GM19372 (cell line): ENCODE results near the gene CUL3.
"Not testable (repeated sequence)": the region's sequence is repeated elsewhere in the genome, so short reads cannot be mapped to it uniquely, and the experiment has no call there.

Source experiments
- ATAC-seq: cut with Tn5 transposase; IDR thresholded peaks from one replicate; pipeline ENCODE4 v1.9.1; 2021; ENCODE audit warnings: mild to moderate bottlenecking, low read depth, moderate library complexity; ENCODE audit not compliant: unreplicated experiment

The CUL3 gene

GRCh38 chr2:224583033-224583432, 2.1 kb downstream of the CUL3 start:
- ATAC-seq, result not testable (repeated sequence)

DNA sequence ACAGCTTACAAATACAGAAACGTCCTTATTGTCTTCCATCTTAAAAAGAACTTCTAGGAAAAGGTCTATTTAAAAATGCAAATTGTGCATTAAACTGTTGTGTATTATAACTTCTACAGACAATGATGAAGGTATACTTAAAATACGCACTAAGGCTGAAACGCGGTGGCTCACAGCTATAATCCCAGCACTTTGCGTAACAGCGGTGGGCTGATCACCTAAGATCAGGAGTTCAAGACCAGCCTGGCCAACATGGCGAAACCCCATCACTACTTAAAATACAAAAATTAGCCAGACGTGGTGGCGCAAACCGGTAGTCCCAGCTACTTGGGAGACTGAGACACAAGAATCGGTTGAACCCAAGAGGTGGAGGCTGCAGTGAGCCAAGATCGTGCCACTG, 4.9 kb downstream of the CUL3 start:
- ATAC-seq, result no peak

- no peak for ATAC-seq
Observed at GRCh38 chr2:224579411-224579810, 5.8 kb downstream of the CUL3 start.

DNA sequence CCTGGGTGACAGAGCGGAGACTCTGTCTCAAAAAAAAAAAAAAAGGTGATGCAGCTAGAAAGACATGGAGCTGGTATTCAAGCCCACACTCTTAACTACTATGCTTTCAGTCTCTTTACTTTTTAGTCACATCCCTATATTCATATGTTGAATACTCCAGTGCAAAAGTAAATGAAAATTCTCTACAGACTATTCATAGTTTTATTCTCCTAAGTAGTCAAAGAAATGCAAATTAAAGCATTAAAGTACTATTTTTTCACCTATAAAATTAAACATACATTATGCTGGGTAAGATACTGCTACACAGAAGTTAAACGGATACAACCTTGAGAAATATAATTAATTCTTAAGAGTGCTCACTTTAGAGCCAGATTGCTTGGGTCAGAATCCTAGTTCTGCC, 7.6 kb downstream of the CUL3 start:
- ATAC-seq, result no peak

DNA sequence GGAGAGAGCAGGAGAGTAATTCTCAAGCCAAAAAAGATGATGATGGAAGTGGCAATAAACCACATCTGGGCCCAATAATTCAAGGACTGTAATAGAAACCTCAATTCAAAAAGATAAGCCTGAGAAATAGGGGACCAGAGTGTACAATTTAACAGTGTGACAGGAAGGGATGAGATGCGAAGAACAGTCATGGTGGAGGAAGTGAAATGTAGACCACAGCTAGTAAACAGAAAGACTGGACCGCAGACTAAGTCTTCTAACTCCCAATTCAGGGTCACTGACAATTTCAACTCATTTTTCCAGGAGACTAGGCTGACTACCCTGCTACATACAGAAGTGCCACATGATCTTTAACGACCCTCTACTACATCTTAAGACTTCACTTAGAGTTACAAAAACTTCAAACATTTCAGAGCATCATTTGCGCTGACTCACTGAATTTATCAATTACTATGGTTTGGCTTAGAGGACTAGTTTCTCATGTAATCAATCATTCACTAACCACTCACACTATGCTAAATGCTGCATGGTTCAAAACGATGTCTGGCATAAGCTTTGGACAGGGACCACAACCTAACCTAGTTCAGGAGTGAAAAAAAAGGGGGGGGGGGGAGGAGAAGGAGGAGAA, 9.0 kb downstream of the CUL3 start:
- ATAC-seq, result peak; percentile 80

DNA sequence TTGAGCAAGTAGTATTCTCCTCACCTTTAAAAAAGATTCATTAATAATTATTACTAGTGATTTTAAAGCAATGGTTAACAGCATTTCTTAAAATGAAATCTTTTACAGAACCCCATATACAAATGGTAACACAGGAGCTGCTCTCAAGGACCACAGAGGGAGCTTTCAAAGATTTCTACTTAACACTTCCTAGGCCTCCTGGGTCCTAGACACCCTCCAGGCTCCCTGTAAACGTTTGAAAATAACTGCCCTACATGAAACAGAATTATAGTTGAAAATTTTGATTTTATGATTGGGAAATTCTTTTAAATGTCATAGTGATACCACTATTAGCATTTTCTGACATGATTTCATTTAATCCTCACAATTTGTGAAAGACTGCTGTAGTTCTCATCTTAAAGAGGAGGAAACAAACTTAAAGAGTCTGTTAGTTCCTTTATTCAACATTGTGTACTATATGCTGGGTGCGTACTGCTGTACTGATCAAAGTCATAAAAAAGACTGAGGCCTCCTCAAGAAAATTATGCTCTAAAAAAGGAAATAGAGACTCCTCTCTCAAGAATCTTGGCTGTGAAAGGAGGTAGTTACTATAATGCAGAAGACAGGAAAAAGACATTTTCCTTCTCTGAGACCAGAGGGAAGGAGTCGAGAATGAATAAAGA, 10.6 kb downstream of the CUL3 start:
- no peak for ATAC-seq

GRCh38 chr2:224573724-224574123, 11.4 kb downstream of the CUL3 start:
- no peak for ATAC-seq

DNA sequence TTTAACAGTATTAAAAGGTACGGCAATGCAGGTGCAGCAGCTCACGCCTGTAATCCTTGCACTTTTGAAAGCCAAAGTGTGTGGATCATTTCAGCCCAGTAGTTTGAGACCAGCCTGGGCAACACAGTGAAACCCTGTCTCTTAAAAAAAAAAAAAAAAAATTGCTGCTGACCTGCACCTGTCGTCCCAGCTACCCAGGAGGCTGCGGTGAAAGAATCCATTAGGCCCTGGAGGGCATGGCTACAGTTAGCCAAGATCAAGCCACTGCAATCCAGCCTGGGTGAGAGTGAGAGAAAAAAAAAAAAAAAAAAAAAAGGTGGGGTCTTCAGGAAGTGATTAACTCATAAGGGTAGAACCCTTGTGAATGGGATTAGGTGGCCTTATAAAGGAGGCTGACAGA, 12.8 kb downstream of the CUL3 start:
- ATAC-seq, result no peak

DNA sequence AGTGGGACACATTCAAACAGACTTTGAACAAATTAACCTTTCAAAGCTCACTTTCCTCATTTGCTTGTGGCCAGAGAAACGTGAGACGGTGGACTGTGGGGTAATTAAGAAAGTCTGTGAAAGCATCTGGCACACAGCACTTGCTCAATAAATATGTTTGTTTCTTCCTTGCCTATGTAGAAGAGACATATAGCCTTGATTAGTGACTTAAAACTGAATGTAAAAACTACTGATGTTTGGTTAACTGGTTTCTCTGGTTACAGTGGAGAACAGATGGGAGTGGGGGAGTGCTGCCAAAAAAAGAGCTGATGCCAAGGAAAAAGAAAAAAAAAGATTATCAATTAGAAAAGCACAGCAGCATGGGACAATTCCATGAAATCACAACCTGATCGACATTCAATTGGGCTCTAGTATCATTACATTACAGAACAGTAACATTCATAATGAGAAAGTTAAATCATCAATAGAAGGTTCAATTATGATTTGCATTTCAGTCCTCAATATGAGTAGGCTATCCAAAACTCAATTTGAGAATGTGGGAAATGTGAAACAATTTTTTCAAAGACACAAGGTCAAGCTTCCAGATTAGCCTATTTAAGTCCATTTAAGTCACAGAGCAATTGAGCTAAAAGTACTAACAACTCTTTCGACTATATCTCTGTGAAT, 14.7 kb downstream of the CUL3 start:
- no peak for ATAC-seq

DNA sequence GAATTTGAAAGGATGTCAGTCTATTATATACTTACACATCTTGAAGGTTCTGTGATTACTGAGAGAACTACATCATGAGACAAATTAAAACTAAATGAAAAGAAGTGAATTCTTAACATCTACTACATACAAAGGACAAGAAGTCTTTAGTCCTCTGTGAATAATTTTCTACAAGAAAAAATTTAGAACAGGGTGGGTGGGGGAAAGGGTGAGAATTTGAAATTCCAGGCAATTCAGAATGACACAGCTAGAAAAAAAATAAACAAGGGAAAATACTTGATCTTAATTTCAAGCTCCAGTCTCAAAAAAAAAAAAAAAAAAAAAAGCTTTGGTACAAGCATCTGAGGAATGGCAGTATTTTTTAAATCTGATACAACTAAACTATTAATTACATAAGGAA, 15.5 kb downstream of the CUL3 start:
- no peak for ATAC-seq

GRCh38 chr2:224565452-224566035, 19.6 kb downstream of the CUL3 start:
- no peak for ATAC-seq

- no peak for ATAC-seq
Observed at GRCh38 chr2:224563537-224563936, 21.6 kb downstream of the CUL3 start.

DNA sequence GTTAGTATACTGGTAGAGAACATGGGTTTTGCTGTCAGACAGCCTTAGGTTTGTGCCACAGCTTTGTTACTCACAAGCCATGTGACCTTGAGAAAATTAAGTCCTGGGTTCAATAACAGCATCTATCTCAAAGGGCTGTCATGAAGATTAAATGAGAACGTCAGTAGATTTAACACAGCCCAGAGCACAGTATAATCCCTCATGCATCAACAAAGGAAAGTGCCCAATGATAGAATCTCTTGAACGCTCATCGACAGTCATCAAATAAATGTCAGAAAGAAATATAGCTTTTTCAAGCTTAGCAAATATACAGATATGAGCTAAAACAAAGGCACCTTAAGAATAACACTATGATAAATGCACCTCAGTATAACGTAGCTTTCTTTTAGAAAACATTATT, 22.3 kb downstream of the CUL3 start:
- no peak for ATAC-seq

- ATAC-seq, result no peak
Observed at GRCh38 chr2:224561234-224562005, 23.7 kb downstream of the CUL3 start.

GRCh38 chr2:224560549-224560948, 24.6 kb downstream of the CUL3 start:
- no peak for ATAC-seq

- no peak for ATAC-seq
Observed at GRCh38 chr2:224557610-224558009, 27.6 kb downstream of the CUL3 start.

DNA sequence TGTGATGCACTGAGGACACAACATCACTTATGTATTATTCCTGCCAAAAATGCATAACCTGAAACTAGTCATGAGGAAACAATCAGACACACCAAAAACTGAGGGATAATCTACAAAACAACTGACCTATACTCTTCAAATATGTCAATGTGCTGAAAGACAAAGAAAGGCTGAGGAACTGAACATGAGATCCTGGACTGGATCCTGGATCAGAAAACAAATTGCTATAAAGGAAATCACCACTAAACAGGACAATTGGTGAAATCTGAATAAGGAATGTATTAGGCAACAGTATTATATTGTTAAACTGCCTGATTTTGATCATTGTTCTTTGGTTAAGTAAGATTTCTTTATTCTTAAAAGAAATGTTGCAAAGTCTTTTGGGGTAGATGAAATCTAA, 28.8 kb downstream of the CUL3 start:
- no peak for ATAC-seq

DNA sequence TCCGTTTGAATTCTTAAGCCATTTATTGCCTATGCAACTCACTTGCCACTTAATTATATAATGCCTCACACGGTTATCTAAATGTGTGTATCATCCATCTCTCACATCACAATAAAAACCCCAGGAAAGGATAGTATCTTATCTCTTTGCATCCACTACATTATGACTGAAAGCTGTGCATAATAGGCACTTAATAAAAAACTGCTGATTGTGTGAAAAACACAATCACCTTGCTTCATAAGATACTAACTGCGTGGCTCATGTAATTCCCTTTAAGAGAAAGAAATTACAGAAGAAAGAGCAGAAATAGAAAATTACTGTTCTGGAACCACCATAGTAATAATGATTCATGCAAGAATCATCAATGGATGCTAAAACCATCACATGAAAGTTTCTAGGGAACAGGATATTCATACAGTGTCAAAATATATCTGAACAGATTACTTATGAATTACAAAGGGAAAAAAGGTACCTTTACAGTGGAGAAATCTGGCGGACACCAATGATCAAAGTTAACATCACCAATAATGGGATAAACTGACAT, 29.3 kb downstream of the CUL3 start:
- no peak for ATAC-seq

DNA sequence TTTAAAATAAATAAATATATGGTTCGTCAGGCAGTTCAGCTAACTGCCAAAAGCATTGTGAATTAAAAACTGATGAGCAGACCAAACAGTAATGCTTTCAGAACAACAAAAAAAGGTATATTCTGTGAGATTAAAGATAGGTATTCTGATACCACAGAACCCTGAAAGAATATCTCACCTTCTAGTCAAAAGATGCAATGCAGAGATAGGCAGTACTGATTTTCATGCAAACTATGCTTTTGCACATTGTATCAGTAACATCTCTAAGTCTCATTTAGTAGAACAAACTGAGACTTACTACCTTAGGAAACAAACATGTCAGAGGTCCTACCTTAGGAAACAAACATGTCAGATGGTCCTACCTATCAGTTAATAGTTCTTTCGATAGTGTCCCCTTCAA, 32.4 kb downstream of the CUL3 start:
- ATAC-seq, result no peak

DNA sequence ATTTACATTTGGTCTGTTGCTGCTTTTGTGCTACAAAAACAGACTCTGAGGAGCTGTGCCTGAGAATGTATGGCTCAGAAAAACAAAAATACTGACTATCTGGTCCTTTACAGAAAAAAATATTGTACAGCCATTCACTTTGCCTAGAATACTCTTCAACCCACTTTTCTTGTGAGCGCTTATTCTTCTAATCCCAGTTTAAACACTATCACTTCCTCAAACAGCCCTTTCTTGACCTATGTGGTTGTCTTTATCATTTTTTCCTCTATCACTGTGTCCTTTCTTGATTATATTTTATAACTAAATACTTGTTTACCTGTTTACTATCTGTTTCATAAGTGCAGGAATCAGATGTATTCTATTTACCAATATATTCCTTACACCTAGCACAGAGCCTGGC, 33.5 kb downstream of the CUL3 start:
- no peak for ATAC-seq

GRCh38 chr2:224546926-224547325, 38.2 kb downstream of the CUL3 start:
- ATAC-seq, result no peak
